ENCODE results near the gene VPS37C. TPM values are rescaled to one million over a fixed set of nuclear protein-coding genes. Genes with fewer than 3 reads are reported as not detected.

Gene VPS37C
- total and polyA plus RNA-seq, 10 of the 15 experiments (the other 5 are each of a cell fraction or from before 2014, with no cell fraction given): 0.39 to 16.5 (median 7.8) TPM

- Histone ChIP-seq H3K9ac (ENCODE audit: control insufficient read depth, insufficient read depth, low read length) (no peak overlapping the region), H3K4me3 (no peak overlapping the region), H3K79me2 (ENCODE audit: control insufficient read depth, insufficient read depth, low read length) (no peaks in the 10 kb centered on the region), H2AFZ (ENCODE audit: control insufficient read depth, low read depth, low read length) (no peak overlapping the region), H3K27me3 (replicated peaks in 1 of 2; ENCODE audit: control insufficient read depth in 2 of 2, insufficient read depth in 2 of 2, low read length in 1 of 2) (no peaks in the 10 kb centered on the region; a peak in 1 of 4 replicates), H3K27ac (ENCODE audit: control insufficient read depth, insufficient read depth) (no peak overlapping the region), H3K36me3 (ENCODE audit: control insufficient read depth in 2 of 2, insufficient read depth in 2 of 2, low read length in 1 of 2) (no peaks in the 10 kb centered on the region), H3K4me1 (ENCODE audit: control insufficient read depth, insufficient read depth, low read length) (no peaks in the 10 kb centered on the region), H4K20me1 (ENCODE audit: control insufficient read depth, insufficient read depth) (no peaks in the 10 kb centered on the region), H3K4me2 (ENCODE audit: control insufficient read depth, insufficient read depth) (no peak overlapping the region), H3K9me3 (replicated peaks; ENCODE audit: control insufficient read depth, insufficient read depth, low read length) (peaks cover 2% of the 10 kb centered on the region; the same call in 2 of the 3 replicates)
- SMC1A ChIA-PET (ENCODE audit: uncharacterized antibody, unreplicated experiment): interaction anchor here (0.9 kb wide), 1 partner anchor 401 kb away, joined by 3 read pairs; no protein-coding TSS in a partner anchor
- intact Hi-C loops (cut with micrococcal nuclease; ENCODE audit: unreplicated experiment) (no loop called here), in situ Hi-C loops (cut with MboI) (no loop called here)
- no TSS peak for BruUV-seq (replicated peaks)
- ATAC-seq: no peak
- no peak for FAIRE-seq
- POLR2A ChIA-PET: no interaction called here
- WGBS (ENCODE audit: insufficient coverage, insufficient replicate concordance, low lambda C conversion rate, missing lambda C conversion rate): 41% methylated on average over 6 of the region's 6 CpGs
- CTCF ChIA-PET: interaction anchor here (1.5 to 5.7 kb wide), 2 partner anchors 11 to 206 kb away, joined by 6 to 35 read pairs; no protein-coding TSS in a partner anchor
- DNase-seq (ENCODE audit: low read depth, low spot score): no peak
- RAD21 ChIA-PET (ENCODE audit: unreplicated experiment): interaction anchor here (1.3 to 1.4 kb wide), 2 partner anchors 10 to 261 kb away, joined by 3 to 6 read pairs; no protein-coding TSS in a partner anchor
- no peak for TF ChIP-seq KLF5 (IDR thresholded peaks at IDR 0.05; ENCODE audit: partially characterized antibody)
- no peak for TF ChIP-seq ZNF592 (IDR thresholded peaks at IDR 0.05)
- TF ChIP-seq ZNF622 (IDR thresholded peaks at IDR 0.05): no peak
- TF ChIP-seq ZBTB33 (IDR thresholded peaks at IDR 0.05): no peak
- no peak for TF ChIP-seq MXI1 (IDR thresholded peaks at IDR 0.05; ENCODE audit: low read depth, low read length)
- TF ChIP-seq JUND (IDR thresholded peaks at IDR 0.05; ENCODE audit: low read depth, low read length): no peak
- TF ChIP-seq RAD21 (IDR thresholded peaks at IDR 0.05; ENCODE audit: insufficient read depth, low read depth, low read length): no peak
- no peak for TF ChIP-seq NR2C2 (IDR thresholded peaks at IDR 0.05; ENCODE audit: borderline replicate concordance, control insufficient read depth, insufficient read length, low read depth)
- TF ChIP-seq CREB1 (IDR thresholded peaks at IDR 0.05; ENCODE audit: low read depth): no peak
- no peak for TF ChIP-seq ZZZ3 (IDR thresholded peaks at IDR 0.05; ENCODE audit: control insufficient read depth, insufficient read length, low read depth)
- TF ChIP-seq ATF2 (IDR thresholded peaks at IDR 0.05; ENCODE audit: low read length): no peak
- TF ChIP-seq RCOR1 (conservative IDR thresholded peaks at IDR 0.05; ENCODE audit: low read depth, low read length): no peak
- no peak for TF ChIP-seq HDAC2 (IDR thresholded peaks at IDR 0.05)
- no peak for TF ChIP-seq MEF2A (IDR thresholded peaks at IDR 0.05; ENCODE audit: insufficient read depth, low read depth, low read length)
- no peak for TF ChIP-seq SIX5 (IDR thresholded peaks at IDR 0.05; ENCODE audit: low read depth, low read length, severe bottlenecking)
- no peak for TF ChIP-seq EP300 (IDR thresholded peaks at IDR 0.05; ENCODE audit: borderline replicate concordance in 1 of 2, control insufficient read depth in 1 of 2, low read depth in 2 of 2, low read length in 2 of 2)
- no peak for TF ChIP-seq USF2 (IDR thresholded peaks at IDR 0.05; ENCODE audit: borderline replicate concordance, low read depth, low read length)
Measured at GRCh38 chr11:61176446-61176845, 15.2 kb upstream of the VPS37C start.

Measured in GM12878 (cell line).